C1 segment of cervical spinal cord (tissue), 14 donors: ENCODE measurements around the gene DPYD.

Experiments
- DNase-seq, 14 donors: peaks; one replicate each; lab custom pipeline; 2025; lab: John Stamatoyannopoulos, UW

DPYD gene

GRCh38 chr1:97920832-97921571, at the start of gene DPYD:
Gene DPYD (minus strand): TSS chr1:97921034. CDS start chr1:97920922, 112 bp downstream.
- peak; percentile 9 to 88 (median 80) for DNase-seq

DNA sequence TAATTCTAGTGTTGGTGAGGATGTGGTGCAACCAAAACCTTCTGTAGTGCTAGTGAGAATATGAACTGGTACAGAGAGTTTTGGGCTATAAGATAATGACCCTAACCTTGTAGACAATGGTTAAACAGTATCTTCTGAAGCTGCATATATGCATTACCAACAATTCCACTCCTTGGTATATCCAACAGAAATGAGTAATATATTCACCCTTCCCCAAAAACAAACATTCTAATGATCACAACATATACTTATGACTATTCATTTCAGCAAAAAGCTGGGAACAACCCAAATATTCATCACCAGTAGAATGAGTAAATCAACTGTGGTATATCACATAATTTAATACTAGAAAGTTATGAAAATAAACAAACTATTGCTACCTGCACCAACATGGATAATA, 39.6 kb upstream of the DPYD start:
- no peak for DNase-seq

DNA sequence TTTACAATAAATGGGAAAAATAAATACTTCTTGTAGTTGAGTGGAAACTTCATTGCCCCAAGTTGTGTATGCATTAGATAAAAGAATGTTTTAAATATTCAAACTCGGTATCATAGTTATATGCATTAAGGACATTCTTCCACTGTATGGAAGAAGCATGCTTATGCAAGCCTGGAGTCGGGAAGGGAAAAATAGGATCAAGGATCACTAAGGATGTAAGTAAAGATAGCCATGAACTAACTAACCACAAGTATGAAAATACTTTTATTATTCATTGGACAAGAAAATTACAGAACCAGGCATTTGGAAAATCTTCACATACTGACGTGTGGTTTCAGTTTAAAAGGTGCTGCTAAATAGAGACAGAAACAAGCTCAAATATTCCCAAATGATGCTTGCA, 26.9 kb upstream of the DPYD start:
- no peak for DNase-seq

DNA sequence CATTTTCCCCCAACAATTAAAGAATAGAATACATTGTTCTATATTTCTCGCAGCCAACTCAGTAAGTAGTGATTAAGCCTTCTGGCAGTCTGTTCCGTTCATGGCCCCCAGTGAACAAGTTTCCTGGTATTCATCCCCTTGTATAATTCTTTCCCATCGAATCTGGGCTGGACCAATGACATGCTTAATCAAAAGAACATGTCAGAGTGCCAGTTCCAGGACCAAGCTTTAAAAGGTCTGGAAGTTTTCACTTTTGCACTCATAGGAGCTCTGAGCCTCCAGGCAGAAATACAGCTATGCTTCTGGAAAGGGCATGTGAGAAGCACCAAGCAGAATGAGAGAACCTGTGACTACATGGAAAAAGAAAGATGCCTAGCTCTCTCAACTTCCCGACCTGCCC, 22.5 kb upstream of the DPYD start:
- DNase-seq = peak in 2 of 14 donors; percentile 3 to 18

DNA sequence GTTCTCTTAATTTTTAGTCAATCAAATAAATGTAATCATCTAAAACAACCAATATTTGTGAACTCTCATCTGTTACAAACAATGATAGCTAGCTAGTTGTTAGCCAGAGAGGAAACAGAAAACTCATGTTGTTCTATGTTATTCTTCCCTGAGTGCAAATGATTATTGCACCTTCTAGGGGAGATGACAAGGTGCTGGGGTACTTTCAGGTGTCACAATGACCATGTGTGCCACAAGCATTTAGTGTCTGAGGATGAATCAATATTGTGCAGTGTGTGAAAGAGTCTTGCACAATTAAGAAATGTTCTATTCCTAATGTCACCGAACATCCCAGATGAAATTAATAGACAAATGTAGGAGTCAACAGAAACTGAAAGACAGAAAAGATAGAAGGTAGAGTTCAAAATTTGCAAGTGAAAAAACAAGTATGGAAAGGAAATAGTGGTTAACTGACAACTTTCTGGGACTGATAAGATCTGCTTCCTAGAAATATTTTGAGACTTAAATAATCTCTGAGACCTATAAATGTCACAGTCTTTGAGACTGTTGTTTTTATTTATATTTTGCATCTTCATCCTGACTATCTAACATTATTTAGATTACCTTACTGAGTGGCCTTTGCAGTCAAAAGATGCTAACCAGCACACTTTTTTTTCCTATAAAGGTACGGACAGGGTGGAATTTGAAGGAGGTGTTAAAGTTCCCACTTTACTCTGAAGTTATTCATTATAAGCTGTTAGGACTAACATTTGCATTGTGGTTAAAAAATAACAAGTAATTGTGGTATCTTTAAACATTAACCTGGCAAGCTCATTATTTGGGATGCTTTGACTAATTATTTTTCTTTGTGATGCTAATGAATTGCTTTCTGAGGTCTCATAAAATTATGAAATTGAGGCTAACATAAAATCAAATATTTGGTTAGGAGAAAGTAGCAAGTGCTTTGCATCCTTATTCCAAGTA, 21.6 kb upstream of the DPYD start:
- no peak for DNase-seq

GRCh38 chr1:97938285-97938642, 17.4 kb upstream of the DPYD start:
- no peak for DNase-seq

DNA sequence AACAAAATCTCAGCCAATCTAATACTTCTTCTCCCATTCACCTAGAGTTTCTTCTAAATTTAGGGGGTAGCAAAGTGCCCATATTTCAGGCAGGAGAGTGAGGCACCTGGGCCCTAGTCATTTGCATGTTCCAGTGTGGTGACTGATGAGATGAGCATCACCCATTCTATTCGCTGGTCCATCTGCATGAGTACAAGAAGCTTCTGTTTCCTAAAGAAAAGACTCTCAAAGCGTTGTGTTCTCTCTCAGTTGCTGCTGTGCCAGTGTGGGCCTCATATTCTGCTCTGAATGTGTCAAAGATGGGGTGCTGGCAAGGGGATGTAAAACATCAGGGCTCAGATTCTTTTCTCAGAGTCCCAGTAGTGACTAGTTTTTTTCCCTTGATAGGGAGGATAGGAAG, 16.1 kb upstream of the DPYD start:
- DNase-seq = peak in 7 of 14 donors; percentile 16 to 51 (median 37)

DNA sequence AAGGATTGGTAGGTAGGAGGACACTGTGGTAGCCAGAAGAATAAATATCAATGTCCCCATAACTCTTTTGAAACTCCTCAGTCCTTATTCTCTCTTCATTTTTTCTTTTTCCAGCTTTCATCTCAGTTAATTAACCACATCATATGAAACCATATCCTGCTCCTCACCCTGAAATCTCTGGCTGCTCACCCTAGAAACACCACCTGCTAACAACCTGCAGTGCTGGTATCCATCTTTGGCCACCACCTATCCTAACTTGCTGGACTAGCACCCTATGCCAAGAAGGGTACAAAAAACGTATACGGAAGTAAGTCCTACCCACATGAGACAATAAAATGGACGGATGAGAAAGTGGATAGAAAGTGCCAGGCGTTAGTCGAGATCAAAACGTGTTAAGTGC, 13.7 kb upstream of the DPYD start:
- DNase-seq = no peak

- no peak for DNase-seq
These were observed 9.3 kb upstream of the DPYD start for GRCh38 chr1:97929874-97930851.

DNA sequence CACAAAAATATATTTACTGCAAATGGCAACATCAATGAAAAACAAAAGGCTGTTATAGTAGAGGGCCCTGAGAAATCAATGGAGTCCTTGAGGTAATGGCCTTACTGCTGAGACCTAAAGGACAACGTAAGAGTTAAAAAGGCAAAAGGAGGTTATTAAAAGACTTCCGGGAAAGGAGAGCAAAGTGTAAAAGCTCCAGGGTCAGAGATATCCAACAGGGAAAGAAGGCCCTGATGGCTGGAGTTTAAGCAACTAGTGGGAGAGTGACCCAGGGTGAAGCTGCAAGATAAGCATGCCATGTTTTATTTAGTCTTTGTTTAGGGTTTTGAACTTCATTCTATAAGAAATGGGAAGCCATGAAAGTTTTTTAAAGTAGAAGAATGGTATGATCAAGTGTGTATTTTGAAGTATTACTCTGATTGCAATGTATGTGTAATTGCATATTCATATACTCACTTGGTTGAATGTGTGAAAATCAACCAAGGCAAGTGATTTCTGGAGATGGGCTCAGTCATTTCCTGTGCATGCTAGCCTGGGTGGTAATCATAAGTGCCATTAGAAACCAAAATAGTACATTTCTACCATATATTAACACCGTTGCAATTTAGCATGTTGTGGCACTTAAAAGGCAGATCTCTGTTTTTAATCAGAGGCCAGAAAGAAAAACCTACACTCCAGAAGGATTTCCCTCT, 5.3 kb upstream of the DPYD start:
- no peak for DNase-seq

GRCh38 chr1:97925151-97925550, 4.3 kb upstream of the DPYD start:
- no peak for DNase-seq

GRCh38 chr1:97923811-97924210, 3.0 kb upstream of the DPYD start:
- DNase-seq = no peak

DNA sequence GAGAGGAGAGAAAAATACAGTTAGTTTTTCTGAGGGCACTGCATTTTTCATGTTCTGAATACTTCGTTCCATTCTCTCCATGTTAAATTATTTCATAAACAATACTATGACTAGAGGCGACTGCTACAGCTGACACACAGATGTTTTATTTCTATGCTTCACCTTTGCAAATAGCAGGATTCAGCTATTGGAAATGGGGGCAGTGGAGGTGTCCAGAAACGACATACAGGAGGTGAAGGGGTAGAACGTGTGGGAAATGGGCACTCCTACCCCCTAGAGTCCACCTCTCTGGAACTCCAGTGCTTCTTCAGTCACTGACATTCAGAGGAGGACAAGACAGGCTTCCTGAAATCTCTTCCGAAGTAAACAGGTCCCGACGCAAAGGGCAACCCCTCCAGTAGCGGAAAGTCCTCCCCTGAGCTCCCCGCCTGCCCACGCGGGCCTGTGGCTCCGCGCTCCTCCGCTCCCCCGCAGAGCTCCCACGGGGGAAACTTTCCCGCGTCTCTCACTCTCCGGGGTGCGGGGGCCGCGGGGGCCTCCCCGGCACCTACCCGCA, 480 bp downstream of the DPYD start:
- DNase-seq = no peak

- no peak for DNase-seq
These were observed 1.1 kb downstream of the DPYD start for GRCh38 chr1:97919585-97920261.

DNA sequence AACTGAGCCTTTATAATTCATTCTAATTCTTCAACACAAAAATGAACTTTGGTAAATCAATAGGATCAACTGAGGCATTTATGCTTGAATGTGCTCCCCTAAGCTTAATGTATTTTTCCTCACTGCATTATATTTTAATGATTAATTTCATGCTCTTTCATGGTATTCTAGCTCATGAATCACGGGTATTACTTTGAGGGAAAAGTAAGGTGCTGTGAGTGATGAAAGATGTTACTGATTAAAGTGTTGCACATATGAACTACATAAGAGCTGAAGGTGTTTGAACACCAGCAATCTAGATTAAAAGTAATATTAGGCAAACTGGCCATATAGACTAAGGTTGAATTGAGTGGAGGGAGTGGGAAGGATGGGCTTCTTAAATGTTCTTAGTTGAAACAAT, 1.9 kb downstream of the DPYD start:
- DNase-seq = no peak

DNA sequence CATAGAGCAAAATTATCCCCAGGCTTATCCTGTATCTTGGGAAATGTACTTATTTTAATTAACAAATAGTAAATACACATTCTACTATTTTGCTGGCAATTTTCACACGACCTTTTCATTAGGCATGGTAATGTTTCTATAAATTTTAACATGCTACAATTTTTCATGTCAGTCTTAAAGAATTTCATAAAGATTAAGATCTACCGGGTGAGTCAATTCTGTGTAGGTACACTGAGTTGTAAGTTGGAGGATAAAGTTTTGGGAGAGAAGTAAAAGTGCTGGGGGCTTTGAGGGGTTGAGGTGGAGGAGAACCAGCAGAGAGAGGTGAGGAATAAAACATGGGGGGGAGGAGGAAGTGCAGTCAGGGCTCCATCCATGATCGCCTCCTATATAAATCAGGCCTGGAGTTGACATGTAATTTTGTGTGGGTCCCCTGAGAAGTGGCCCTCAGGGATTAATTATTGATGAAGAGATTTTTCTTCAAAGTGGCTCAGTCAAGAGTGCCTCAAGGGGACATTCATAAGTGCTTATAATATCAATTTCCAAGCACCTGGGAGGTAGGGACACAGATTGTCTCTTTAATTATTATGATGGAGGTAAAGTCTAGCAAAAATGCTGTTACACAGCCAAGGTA, 7.2 kb downstream of the DPYD start:
- DNase-seq = no peak

- DNase-seq = no peak
These were observed 9.3 kb downstream of the DPYD start for GRCh38 chr1:97911266-97912215.

- DNase-seq = no peak
These were observed 11.6 kb downstream of the DPYD start for GRCh38 chr1:97909266-97909665.
